GM10248 (cell line): ENCODE data around the gene BCAT1.

Experiments used
- CTCF ChIA-PET: fragments of 300-600 bp; sonication (Branson Sonifier 250); formaldehyde crosslinking; extraction: SDS; loops from one replicate; lab custom pipeline; 2021; ENCODE audit warnings: antibody characterized with exemption; lab: Yijun Ruan, JAX
- POLR2A ChIA-PET: fragments of 350-650 bp; sonication (Branson Sonifier 250); formaldehyde crosslinking; extraction: SDS; loops from one replicate; lab custom pipeline; 2020; ENCODE audit warnings: antibody characterized with exemption; lab: Yijun Ruan, JAX
- DNase-seq: peaks from one replicate; pipeline ENCODE4 v3.0.0; 2012; ENCODE audit errors: extremely low spot score
- TF ChIP-seq, protein P1 (sequence below): IDR thresholded peaks from 2 replicates; pipeline ENCODE4 v1.5.1; 2012; ENCODE audit warnings: mild to moderate bottlenecking, low read depth; ENCODE audit errors: extremely low read depth, missing control alignments, control extremely low read depth

The BCAT1 gene

DNA sequence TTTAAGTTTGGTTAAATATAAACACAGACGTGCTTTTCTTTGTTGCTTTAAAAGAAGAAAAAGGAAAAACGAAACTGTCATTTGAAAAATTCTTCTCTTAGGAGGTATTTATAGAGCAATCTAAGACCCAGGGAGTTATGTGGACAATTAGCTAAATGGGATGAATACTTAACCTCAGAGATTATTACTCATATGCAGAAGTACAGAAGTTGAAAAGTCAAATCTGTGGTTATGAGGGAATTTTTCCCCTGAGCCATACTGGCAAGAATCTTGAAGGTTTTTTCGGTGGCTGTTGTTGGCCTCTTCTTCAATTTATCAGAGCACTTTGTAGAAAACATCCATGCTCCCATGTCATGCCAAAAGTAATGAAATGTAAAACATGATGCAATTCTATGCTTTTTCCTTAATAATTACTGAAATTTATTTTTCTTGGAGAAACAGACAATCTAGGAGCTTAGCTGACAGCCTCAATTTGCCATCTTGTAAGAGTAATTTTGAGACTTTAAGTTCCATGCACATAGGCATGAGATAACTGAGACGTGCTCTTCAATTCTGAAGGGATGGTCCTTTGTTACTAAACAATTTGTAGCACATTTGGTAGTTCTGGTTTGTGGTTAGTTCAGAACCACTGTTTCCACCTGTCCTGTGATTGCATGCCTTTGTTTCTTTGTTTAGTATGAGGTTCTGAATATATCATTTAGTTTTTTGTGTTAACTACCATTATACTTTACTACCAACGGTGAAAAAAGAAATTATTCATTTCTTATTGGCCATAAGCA lies 126.6 kb downstream of the BCAT1 start:
- TF ChIP-seq, protein P1, sequence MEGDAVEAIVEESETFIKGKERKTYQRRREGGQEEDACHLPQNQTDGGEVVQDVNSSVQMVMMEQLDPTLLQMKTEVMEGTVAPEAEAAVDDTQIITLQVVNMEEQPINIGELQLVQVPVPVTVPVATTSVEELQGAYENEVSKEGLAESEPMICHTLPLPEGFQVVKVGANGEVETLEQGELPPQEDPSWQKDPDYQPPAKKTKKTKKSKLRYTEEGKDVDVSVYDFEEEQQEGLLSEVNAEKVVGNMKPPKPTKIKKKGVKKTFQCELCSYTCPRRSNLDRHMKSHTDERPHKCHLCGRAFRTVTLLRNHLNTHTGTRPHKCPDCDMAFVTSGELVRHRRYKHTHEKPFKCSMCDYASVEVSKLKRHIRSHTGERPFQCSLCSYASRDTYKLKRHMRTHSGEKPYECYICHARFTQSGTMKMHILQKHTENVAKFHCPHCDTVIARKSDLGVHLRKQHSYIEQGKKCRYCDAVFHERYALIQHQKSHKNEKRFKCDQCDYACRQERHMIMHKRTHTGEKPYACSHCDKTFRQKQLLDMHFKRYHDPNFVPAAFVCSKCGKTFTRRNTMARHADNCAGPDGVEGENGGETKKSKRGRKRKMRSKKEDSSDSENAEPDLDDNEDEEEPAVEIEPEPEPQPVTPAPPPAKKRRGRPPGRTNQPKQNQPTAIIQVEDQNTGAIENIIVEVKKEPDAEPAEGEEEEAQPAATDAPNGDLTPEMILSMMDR = no peak
- ChIA-PET POLR2A (no interaction called here), CTCF (interaction anchor here (0.9 kb wide), 1 partner anchor 17 kb away, joined by 3 read pairs; no protein-coding TSS in a partner anchor)
- DNase-seq = no peak

DNA sequence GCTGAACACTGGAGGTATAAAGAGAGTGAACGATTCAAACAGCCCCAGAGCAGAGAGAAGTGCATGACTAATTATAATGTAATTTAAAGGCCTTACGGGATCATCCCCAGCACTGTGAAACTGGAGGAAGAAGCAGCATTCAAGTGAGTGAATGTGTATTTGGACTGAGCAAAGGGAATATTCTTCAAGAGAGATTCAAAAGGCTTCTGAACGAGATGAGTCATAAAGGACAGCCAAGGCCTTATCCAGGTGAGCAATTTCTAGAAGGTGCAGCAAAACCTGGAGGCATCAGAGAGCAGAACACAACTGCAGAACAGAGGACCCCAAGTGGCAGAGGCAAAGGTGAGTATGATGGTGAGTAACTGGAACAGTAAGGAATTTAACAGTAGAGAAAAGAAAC lies 127.2 kb downstream of the BCAT1 start:
- CTCF ChIA-PET = interaction anchor here (1.1 kb wide), 1 partner anchor 13 kb away, joined by 6 read pairs; no protein-coding TSS in a partner anchor
- TF ChIP-seq, protein P1 = no peak
- POLR2A ChIA-PET = no interaction called here
- DNase-seq = no peak

DNA sequence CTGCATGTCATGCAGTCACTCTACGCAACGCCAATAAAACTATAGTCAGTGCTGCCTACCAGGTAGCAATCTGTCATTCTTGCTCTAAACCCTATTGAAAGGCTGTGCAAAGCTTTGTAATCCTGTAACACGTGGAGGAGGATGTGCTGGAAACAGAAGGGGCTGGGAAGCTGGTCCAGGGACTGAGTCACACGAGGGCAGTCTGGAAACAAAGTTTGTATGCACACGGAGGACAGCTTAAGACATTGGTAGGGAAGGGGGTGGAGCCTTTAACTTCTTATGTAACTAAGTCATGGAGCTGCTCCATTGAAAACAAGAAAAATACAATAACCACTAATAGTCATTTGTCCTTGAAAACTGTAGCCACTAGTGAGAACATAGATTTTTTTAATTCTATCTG lies 128.0 kb downstream of the BCAT1 start:
- TF ChIP-seq, protein P1 = no peak
- CTCF ChIA-PET = interaction anchor here (0.9 to 1.1 kb wide), 3 partner anchors 9 to 30 kb away, joined by 3 to 6 read pairs (median 4); no protein-coding TSS in a partner anchor
- no peak for DNase-seq
- POLR2A ChIA-PET = no interaction called here

DNA sequence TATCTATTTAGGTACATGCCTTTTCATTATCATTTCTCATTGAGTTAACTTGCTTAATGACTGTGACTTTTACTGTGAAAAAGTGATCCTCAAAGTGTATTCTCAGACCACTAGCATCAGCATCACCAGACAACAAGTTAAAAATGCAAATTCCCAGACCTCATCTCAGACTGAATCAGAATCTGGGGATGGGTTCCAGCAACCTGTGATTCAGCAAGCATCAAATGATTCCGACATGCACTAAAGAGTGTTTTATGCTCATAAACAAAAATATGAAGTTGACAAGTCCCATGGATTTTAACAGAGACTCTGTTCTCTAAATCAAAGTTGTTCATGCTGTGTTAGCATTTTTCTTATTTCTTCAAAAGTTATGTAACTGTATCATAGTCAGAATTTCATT lies 130.6 kb downstream of the BCAT1 start:
- no peak for DNase-seq
- CTCF ChIA-PET = no interaction called here
- TF ChIP-seq, protein P1 = no peak
- POLR2A ChIA-PET = no interaction called here

GRCh38 chr12:24815114-24815423 lies 133.8 kb downstream of the BCAT1 start:
- CTCF ChIA-PET = interaction anchor here (1.1 to 3.4 kb wide), 4 partner anchors 9 to 1959 kb away, joined by 3 to 11 read pairs (median 7); no protein-coding TSS in a partner anchor
- TF ChIP-seq, protein P1 = no peak
- POLR2A ChIA-PET = no interaction called here
- DNase-seq = no peak

- ChIA-PET CTCF (interaction anchor here (0.7 to 3.4 kb wide), 6 partner anchors 9 to 1958 kb away, joined by 3 to 11 read pairs (median 6); no protein-coding TSS in a partner anchor), POLR2A (interaction anchor here (0.5 to 0.7 kb wide), 2 partner anchors 50 to 237 kb away, joined by 4 to 8 read pairs; no protein-coding TSS in a partner anchor)
- DNase-seq = peak; percentile 11
- TF ChIP-seq, protein P1 = no peak
Measured at GRCh38 chr12:24814379-24815113, 134.4 kb downstream of the BCAT1 start.
